Natural killer cell (primary cell): ENCODE data around the gene RARB. TPM values are rescaled to one million over a fixed set of nuclear protein-coding genes. Genes with fewer than 3 reads are reported as not detected.

ENCODE experiments used
- ATAC-seq, 3 donors: fragments of 150-1000 bp in 2 of 3; fragments of 200-7000 bp in 1 of 3; cut with Tn5 transposase; 1 replicate in 1 of 3; 2 replicates in 2 of 3; pipeline ENCODE4 v1.10.0; 2021; ENCODE audit warnings: mild to moderate bottlenecking in 2 of 3, moderate library complexity in 2 of 3
- DNase-seq, 2 donors: peaks; one replicate each; pipeline versions ENCODE4 v3.0.0 to v3.0.0-alpha.2; 2013 to 2021; ENCODE audit warnings: mixed read lengths in 1 of 2
- H3K27ac ChIP-seq: one replicate; pipeline ENCODE4 v1.5.1; 2013; ENCODE audit warnings: mild to moderate bottlenecking, low read length
- H3K27me3 ChIP-seq: one replicate; pipeline ENCODE4 v1.6.1; 2013; ENCODE audit warnings: low read length; ENCODE audit not compliant: control insufficient read depth, insufficient read depth
- H3K36me3 ChIP-seq: one replicate; pipeline ENCODE4 v1.6.1; 2013; ENCODE audit warnings: low read length; ENCODE audit not compliant: control insufficient read depth, insufficient read depth
- H3K4me1 ChIP-seq: one replicate; pipeline ENCODE4 v1.6.1; 2013; ENCODE audit warnings: low read length; ENCODE audit not compliant: control insufficient read depth, insufficient read depth
- H3K4me3 ChIP-seq: one replicate; pipeline ENCODE4 v1.5.1; 2013; ENCODE audit warnings: low read length
- H3K9me3 ChIP-seq: one replicate; pipeline ENCODE4 v1.6.1; 2013; ENCODE audit warnings: low read length; ENCODE audit not compliant: control insufficient read depth, insufficient read depth
- H3K27ac Mint-ChIP-seq, 2 donors: one replicate each; pipeline ENCODE4 v1.8.0; 2022; ENCODE audit warnings: mild to moderate bottlenecking in 2 of 2, mixed read lengths in 2 of 2, moderate library complexity in 1 of 2
- H3K27me3 Mint-ChIP-seq, 2 donors: one replicate each; pipeline ENCODE4 v1.8.0; 2022; ENCODE audit warnings: low read depth in 2 of 2, mixed read lengths in 2 of 2
- H3K36me3 Mint-ChIP-seq: one replicate; pipeline ENCODE4 v1.8.0; 2022; ENCODE audit warnings: mixed read lengths
- H3K4me1 Mint-ChIP-seq, 2 donors: one replicate each; pipeline ENCODE4 v1.8.0; 2022; ENCODE audit warnings: mixed read lengths in 2 of 2
- H3K4me3 Mint-ChIP-seq: one replicate; pipeline ENCODE4 v1.8.0; 2022; ENCODE audit warnings: mild to moderate bottlenecking, moderate library complexity, mixed read lengths
- H3K9me3 Mint-ChIP-seq, 2 donors: one replicate each; pipeline ENCODE4 v1.8.0; 2022; ENCODE audit warnings: mixed read lengths in 2 of 2
- WGBS: methylation state at CpG from one replicate; pipeline ENCODE4 v1.1.7; 2013; ENCODE audit warnings: missing lambda C conversion rate; ENCODE audit not compliant: insufficient coverage; 5-methylcytosine and 5-hydroxymethylcytosine counted together
- intact Hi-C: fragments of 100-400 bp; cut with micrococcal nuclease; formaldehyde crosslinking; loops from one replicate; pipeline ENCODE4 v1.14.2; 2022
- total RNA-seq, 4 donors: library from RNA; stranded (reverse); fragments of 120-200 nt in 1 of 4; gene quantifications; one replicate each; pipeline versions ENCODE4 v1.2.3 to v1.2.4, GENCODE V29; 2013 to 2022
- TF ChIP-seq, protein P1 (sequence below): fragments of 200-600 bp; IDR thresholded peaks from one replicate; pipeline ENCODE4 v1.8.0; 2022; ENCODE audit warnings: antibody characterized with exemption

Gene RARB
- total RNA-seq, 3 donors from 2014 or later (not counting 1 experiment from before 2014, with no cell fraction given), result not detected

DNA sequence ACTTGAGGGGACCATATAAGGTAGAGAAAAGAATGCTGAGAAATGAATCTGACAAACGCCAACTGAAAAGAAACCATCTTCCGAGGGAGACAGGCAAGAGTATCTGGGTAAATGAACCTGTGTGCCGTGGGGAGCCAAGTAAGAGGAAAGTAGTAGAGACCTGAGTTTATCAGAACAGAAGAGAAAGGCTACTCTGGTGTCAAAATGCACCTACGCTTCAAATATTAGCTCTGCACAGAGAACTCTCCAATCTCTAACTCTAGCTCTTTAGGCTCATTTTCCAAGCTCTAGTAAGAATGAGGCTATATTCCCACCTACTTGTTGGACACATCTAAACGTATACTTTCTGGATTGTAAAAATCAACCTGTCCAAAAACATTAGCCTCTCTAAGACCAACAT lies 183.1 kb downstream of the RARB start:
- Mint-ChIP-seq H3K27me3 (no peaks in the 10 kb centered on the region), H3K27ac (peak overlapping the region; percentile 65 to 70), H3K9me3 (no peaks in the 10 kb centered on the region), H3K4me1 (peaks cover 6 to 13% of the 10 kb centered on the region in 2 donors), H3K4me3 (no peak overlapping the region), H3K36me3 (peaks cover 24% of the 10 kb centered on the region)
- Histone ChIP-seq H3K4me1 (no peaks in the 10 kb centered on the region), H3K27me3 (no peaks in the 10 kb centered on the region), H3K36me3 (peaks cover 88% of the 10 kb centered on the region), H3K4me3 (no peak overlapping the region), H3K9me3 (no peaks in the 10 kb centered on the region), H3K27ac (no peak overlapping the region)
- TF ChIP-seq, protein P1, sequence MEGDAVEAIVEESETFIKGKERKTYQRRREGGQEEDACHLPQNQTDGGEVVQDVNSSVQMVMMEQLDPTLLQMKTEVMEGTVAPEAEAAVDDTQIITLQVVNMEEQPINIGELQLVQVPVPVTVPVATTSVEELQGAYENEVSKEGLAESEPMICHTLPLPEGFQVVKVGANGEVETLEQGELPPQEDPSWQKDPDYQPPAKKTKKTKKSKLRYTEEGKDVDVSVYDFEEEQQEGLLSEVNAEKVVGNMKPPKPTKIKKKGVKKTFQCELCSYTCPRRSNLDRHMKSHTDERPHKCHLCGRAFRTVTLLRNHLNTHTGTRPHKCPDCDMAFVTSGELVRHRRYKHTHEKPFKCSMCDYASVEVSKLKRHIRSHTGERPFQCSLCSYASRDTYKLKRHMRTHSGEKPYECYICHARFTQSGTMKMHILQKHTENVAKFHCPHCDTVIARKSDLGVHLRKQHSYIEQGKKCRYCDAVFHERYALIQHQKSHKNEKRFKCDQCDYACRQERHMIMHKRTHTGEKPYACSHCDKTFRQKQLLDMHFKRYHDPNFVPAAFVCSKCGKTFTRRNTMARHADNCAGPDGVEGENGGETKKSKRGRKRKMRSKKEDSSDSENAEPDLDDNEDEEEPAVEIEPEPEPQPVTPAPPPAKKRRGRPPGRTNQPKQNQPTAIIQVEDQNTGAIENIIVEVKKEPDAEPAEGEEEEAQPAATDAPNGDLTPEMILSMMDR, result no peak
- intact Hi-C loops, result no loop called here
- WGBS, result 98% methylated on average over 5 of the region's 5 CpGs
- ATAC-seq (no peak), DNase-seq (no peak)

DNA sequence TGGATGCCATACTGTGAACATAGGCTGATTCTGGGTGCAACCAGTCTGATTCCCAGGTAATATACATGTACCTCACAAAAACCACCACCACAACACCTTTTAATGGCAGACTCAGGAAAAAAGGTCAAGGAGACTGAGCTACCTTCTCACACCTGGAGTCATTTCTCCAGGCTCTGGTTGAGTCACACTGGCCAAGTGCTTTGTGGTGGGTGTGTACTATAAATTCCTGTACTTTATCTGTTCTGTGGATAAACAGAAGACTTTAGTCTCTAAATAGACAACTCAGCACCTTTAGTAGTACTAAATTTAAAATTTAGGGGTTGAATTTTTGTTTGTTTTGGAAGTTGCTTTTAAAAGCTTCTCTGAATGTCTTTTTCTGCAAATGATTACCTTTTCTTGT lies 190.0 kb downstream of the RARB start:
- TF ChIP-seq, protein P1, result no peak
- H3K27ac Mint-ChIP-seq, result peak overlapping the region in 1 of 2 donors; percentile 42

DNA sequence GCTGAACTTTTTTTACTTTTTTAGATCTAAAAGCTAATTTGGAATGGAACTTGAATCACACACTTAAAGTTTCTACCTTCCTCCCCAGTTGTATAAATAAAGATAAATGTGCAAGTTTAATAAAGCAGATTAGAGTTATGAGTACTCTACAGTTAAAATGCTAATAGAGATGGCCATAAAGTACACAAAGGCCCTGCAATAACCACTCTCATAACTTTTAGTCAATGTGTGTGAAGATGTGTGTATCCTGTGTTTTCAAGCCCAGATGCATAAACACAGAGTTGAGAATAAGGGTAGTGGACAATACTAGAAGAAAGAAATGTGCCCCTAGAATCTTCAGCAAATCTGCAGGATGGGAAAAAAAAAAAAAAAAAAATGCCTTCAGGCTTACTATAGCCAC lies 191.3 kb downstream of the RARB start:
- peak overlapping the region in 1 of 2 donors; percentile 42 for H3K27ac Mint-ChIP-seq
- Histone ChIP-seq H3K27ac (no peak overlapping the region), H3K27me3 (no peaks in the 10 kb centered on the region), H3K9me3 (no peaks in the 10 kb centered on the region), H3K4me3 (no peak overlapping the region), H3K36me3 (peaks cover 79% of the 10 kb centered on the region), H3K4me1 (no peaks in the 10 kb centered on the region)
- H3K4me3 Mint-ChIP-seq, result no peak overlapping the region
- TF ChIP-seq, protein P1, result no peak
- no peaks in the 10 kb centered on the region for H3K4me1 Mint-ChIP-seq
- H3K9me3 Mint-ChIP-seq, result no peaks in the 10 kb centered on the region
- no peak for ATAC-seq
- intact Hi-C loops, result no loop called here
- no peaks in the 10 kb centered on the region for H3K27me3 Mint-ChIP-seq
- DNase-seq, result no peak
- H3K36me3 Mint-ChIP-seq, result peaks cover 19% of the 10 kb centered on the region

More for the DNA sequence above, 190.0 kb downstream of the RARB start:
- H3K4me1 Mint-ChIP-seq, result no peaks in the 10 kb centered on the region
- no peaks in the 10 kb centered on the region for H3K9me3 Mint-ChIP-seq
- H3K36me3 ChIP-seq, result peaks cover 80% of the 10 kb centered on the region
- peaks cover 12% of the 10 kb centered on the region for H3K36me3 Mint-ChIP-seq
- no peak overlapping the region for H3K27ac ChIP-seq
- H3K9me3 ChIP-seq, result no peaks in the 10 kb centered on the region
- no peaks in the 10 kb centered on the region for H3K27me3 Mint-ChIP-seq
- DNase-seq (no peak), ATAC-seq (no peak)
- H3K27me3 ChIP-seq, result no peaks in the 10 kb centered on the region
- intact Hi-C loops, result no loop called here
- no peaks in the 10 kb centered on the region for H3K4me1 ChIP-seq
- H3K4me3 Mint-ChIP-seq, result no peak overlapping the region
- H3K4me3 ChIP-seq, result no peak overlapping the region

DNA sequence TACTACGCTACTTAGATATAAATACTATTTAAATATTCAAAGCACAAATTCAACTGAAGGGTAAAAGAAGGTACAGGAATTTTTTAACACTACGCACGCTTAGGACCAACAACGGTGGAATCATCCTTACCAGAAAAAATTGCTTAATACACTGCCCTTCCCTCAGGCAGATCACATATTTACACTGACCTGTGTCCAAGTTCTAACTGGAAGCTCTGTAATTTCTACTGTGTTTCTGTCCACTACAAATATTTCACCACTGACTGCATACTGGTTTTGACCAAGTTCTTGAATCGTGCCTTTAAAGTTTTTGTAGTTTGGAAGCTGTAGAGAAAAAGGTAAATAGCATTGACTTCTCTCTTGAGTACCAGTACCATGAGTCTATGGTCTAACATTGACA lies 192.4 kb downstream of the RARB start:
- H3K9me3 Mint-ChIP-seq, result no peaks in the 10 kb centered on the region
- ATAC-seq, result no peak

More for the DNA sequence above, 192.4 kb downstream of the RARB start:
- TF ChIP-seq, protein P1, result no peak
- no peak overlapping the region for H3K27ac ChIP-seq
- no peaks in the 10 kb centered on the region for H3K9me3 ChIP-seq
- no peaks in the 10 kb centered on the region for H3K4me1 ChIP-seq
- Mint-ChIP-seq H3K36me3 (peaks cover 22% of the 10 kb centered on the region), H3K27me3 (no peaks in the 10 kb centered on the region), H3K4me1 (no peaks in the 10 kb centered on the region), H3K27ac (peak overlapping the region; percentile 5 to 42), H3K4me3 (no peak overlapping the region)
- no peaks in the 10 kb centered on the region for H3K27me3 ChIP-seq
- H3K36me3 ChIP-seq, result peaks cover 84% of the 10 kb centered on the region
- H3K4me3 ChIP-seq, result no peak overlapping the region
- intact Hi-C loops, result no loop called here
- DNase-seq, result no peak
- 98% methylated on average over 4 of the region's 5 CpGs for WGBS
